Fibroblast of the conjunctiva (primary cell): Measurements from ENCODE around the gene DNLZ.
"Not testable (repeated sequence)": the region's sequence is repeated elsewhere in the genome, so short reads cannot be mapped to it uniquely, and the experiment has no call there.

Experiments
- DNase-seq: peaks from one replicate; pipeline ENCODE4 v3.0.0-alpha.2; 2010; ENCODE audit warnings: low read depth

The DNLZ gene

GRCh38 chr9:136363106-136363948, at the start of gene DNLZ:
DNLZ (minus strand) TSS chr9:136363744; CDS start chr9:136363714, 30 bp downstream.
- DNase-seq = peak; percentile 94

- no peak for DNase-seq
These were observed 49.4 kb upstream of the DNLZ start for GRCh38 chr9:136412962-136413361.

GRCh38 chr9:136411378-136411777, 47.8 kb upstream of the DNLZ start:
- DNase-seq = no peak

GRCh38 chr9:136410500-136411287, 47.1 kb upstream of the DNLZ start, which contains the start of the genes ENTR1 and PMPCA:
ENTR1 (minus strand) TSS chr9:136410614; CDS start chr9:136410397, 217 bp downstream.
PMPCA (plus strand) TSS chr9:136410658; CDS start chr9:136410669, 11 bp downstream.
- DNase-seq = peak; percentile 64

- DNase-seq = no peak
These were observed 46.3 kb upstream of the DNLZ start for GRCh38 chr9:136409557-136410455.

GRCh38 chr9:136407911-136408310, 44.4 kb upstream of the DNLZ start:
- DNase-seq = no peak

- not testable (repeated sequence) for DNase-seq
These were observed 43.5 kb upstream of the DNLZ start for GRCh38 chr9:136407061-136407460.

- not testable (repeated sequence) for DNase-seq
These were observed 42.4 kb upstream of the DNLZ start for GRCh38 chr9:136405904-136406303.

GRCh38 chr9:136405481-136405880, 41.9 kb upstream of the DNLZ start:
- no peak for DNase-seq

GRCh38 chr9:136404801-136405136, 41.2 kb upstream of the DNLZ start:
- no peak for DNase-seq

- DNase-seq = no peak
These were observed 40.6 kb upstream of the DNLZ start for GRCh38 chr9:136403915-136404800.

GRCh38 chr9:136403538-136403914, 40.0 kb upstream of the DNLZ start:
- DNase-seq = no peak

GRCh38 chr9:136402067-136402466, 38.5 kb upstream of the DNLZ start:
- no peak for DNase-seq

GRCh38 chr9:136401173-136401922, 37.8 kb upstream of the DNLZ start:
- no peak for DNase-seq

GRCh38 chr9:136400038-136400834, 36.7 kb upstream of the DNLZ start, which contains the start of gene SNAPC4:
SNAPC4 (minus strand) TSS chr9:136400170; CDS start chr9:136398428, 1,742 bp downstream.
- peak; percentile 66 for DNase-seq

GRCh38 chr9:136399176-136400037, 35.9 kb upstream of the DNLZ start:
- DNase-seq = no peak

GRCh38 chr9:136398286-136398685, 34.7 kb upstream of the DNLZ start:
- no peak for DNase-seq

- DNase-seq = no peak
These were observed 34.1 kb upstream of the DNLZ start for GRCh38 chr9:136397643-136398042.
